Activated T-helper 1 cell treated with anti-CD3 and anti-CD28 coated beads, Interleukin-12 subunit alpha, Interleukin-12 subunit beta, Interleukin-2, Interleukin-4 antibody, amounts not matched to agents 30 ng/mL and 10 ng/mL and 1 ng/mL, durations not matched to agents 14 hours and 24 hours and 36 hours (primary cell): ENCODE data around the gene SMIM21. TPM values are rescaled to one million over a fixed set of nuclear protein-coding genes. Genes with fewer than 3 reads are reported as not detected.
A peak's percentile ranks its signal among the peaks of the same experiment; 100 is the strongest.

Experiments used
- DNase-seq: peaks from one replicate; pipeline ENCODE4 v3.0.0; 2021; ENCODE audit warnings: low spot score
- H3K27ac Mint-ChIP-seq: one replicate; pipeline ENCODE4 v1.8.0; 2021; ENCODE audit warnings: mild to moderate bottlenecking, mixed read lengths
- H3K27me3 Mint-ChIP-seq: one replicate; pipeline ENCODE4 v1.8.0; 2022; ENCODE audit warnings: mild to moderate bottlenecking, moderate library complexity, mixed read lengths; ENCODE audit not compliant: insufficient read depth
- H3K36me3 Mint-ChIP-seq: one replicate; pipeline ENCODE4 v1.8.0; 2021; ENCODE audit warnings: low read depth, mixed read lengths
- H3K4me1 Mint-ChIP-seq: one replicate; pipeline ENCODE4 v1.8.0; 2021; ENCODE audit warnings: low read depth, mixed read lengths
- H3K4me3 Mint-ChIP-seq: one replicate; pipeline ENCODE4 v1.8.0; 2021; ENCODE audit warnings: mild to moderate bottlenecking, moderate library complexity, mixed read lengths
- H3K9me3 Mint-ChIP-seq: one replicate; pipeline ENCODE4 v1.8.0; 2021; ENCODE audit warnings: mixed read lengths
- intact Hi-C: fragments of 100-400 bp; cut with micrococcal nuclease; formaldehyde crosslinking; loops from one replicate; pipeline ENCODE4 v1.15.1; 2024
- total RNA-seq: library from RNA; stranded (reverse); gene quantifications from 2 replicates; pipeline ENCODE4 v1.2.3, GENCODE V29; 2022

The SMIM21 gene
- not detected in 2 replicates for total RNA-seq

DNA sequence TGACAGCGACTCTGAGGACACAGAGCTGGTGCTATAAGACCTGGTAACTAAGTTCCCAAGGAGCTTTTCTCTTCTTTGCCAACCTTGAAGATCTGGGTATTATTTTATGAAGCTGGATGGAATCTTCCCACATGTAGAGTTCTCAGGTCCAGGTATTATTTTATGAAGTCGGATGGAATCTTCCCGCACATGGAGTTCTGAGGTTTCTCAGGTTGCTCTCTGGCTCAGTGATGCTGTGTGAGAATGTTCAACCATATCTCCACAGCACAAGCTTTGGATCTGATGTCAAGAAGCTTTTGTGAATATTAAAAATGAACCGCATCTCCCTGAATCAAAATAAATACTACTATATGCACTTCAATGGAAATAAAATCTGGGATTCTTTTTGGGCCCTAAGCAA, at the start of gene SMIM21:
Gene SMIM21 (minus strand): TSS at position 101 of the 400 bp plus-strand sequence. CDS start 140 bp downstream, outside the sequence.
- Mint-ChIP-seq H3K9me3 (no peaks in the 10 kb centered on the region), H3K4me1 (no peaks in the 10 kb centered on the region), H3K4me3 (no peak within 1 kb of the TSS), H3K36me3 (no peaks in the 10 kb centered on the region), H3K27ac (no peak within 1 kb of the TSS), H3K27me3 (peaks cover 8% of the 10 kb centered on the region)
- DNase-seq = no peak
- intact Hi-C loops = no loop called here

DNA sequence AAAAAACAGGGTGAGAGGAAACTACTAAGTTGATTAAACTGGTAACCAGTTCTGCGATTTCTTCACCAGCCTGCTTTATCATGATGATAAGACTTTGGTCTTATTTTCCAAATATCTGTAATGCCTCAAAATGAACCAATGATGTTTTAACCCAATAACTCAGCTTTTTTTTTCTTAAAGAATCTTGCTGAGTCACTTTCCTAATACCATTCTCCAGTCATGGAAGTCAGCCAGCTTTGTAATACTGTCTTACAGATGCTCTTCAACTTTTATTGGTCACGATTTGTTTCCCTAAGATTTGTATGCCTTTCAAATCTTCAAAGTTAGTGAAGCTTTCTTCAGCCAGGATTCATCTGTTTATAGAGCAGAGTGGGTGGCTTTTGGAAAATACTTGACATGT, 47.7 kb upstream of the SMIM21 start:
- no peak overlapping the region for H3K27ac Mint-ChIP-seq
- DNase-seq = no peak
- H3K4me3 Mint-ChIP-seq = no peak overlapping the region
- intact Hi-C loops = loop anchor here (5.0 to 10.0 kb wide), 2 partner anchors 310 to 578 kb away; no protein-coding TSS in a partner anchor
- H3K4me1 Mint-ChIP-seq = no peaks in the 10 kb centered on the region
- peaks cover 7% of the 10 kb centered on the region for H3K27me3 Mint-ChIP-seq
- no peaks in the 10 kb centered on the region for H3K9me3 Mint-ChIP-seq
- H3K36me3 Mint-ChIP-seq = no peaks in the 10 kb centered on the region

DNA sequence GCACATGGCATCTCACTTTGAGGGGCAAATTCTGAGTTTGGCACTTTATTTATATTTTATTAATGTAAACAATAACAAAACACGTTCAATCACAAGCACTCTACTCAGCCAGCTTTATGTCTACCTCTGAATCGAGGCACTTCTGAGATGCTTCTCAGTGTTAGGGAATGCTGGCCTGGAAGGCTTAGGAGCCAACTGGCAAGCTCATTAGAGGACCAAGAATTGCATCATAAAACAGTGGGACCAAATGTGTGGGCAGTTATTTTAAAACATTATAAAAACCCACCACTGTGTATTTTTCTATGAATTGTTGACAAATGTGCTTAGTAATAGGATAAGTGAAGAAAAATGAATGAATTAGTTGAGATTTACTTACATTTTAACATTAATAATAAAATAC, 46.8 kb upstream of the SMIM21 start:
- DNase-seq = no peak
- intact Hi-C loops = loop anchor here (10.0 kb wide), 1 partner anchor 310 kb away; no protein-coding TSS in a partner anchor
- peaks cover 9% of the 10 kb centered on the region for H3K27me3 Mint-ChIP-seq
- no peak overlapping the region for H3K27ac Mint-ChIP-seq
- H3K36me3 Mint-ChIP-seq = no peaks in the 10 kb centered on the region
- H3K9me3 Mint-ChIP-seq = no peaks in the 10 kb centered on the region
- H3K4me3 Mint-ChIP-seq = no peak overlapping the region
- H3K4me1 Mint-ChIP-seq = no peaks in the 10 kb centered on the region

DNA sequence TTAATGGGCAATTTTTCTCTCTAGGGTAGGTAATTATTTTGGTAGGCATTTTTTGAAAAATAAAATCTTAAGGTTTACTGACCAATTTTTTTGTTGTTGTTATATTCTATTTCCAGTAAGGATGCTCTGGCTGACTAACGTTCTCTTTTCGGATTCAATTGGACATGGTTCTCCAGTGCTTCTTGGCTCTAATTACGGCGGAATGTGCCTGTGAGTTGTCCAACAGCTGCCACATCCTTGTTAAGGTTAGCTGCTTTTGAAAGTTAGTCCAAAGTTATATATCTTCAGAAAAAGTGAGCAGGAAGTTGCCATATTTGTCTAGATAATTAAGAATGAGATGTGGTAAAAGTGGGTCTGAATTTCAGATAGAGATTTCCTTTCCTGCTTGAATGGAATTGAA, 45.8 kb upstream of the SMIM21 start:
- no peaks in the 10 kb centered on the region for H3K9me3 Mint-ChIP-seq
- peaks cover 6% of the 10 kb centered on the region for H3K27me3 Mint-ChIP-seq

DNA sequence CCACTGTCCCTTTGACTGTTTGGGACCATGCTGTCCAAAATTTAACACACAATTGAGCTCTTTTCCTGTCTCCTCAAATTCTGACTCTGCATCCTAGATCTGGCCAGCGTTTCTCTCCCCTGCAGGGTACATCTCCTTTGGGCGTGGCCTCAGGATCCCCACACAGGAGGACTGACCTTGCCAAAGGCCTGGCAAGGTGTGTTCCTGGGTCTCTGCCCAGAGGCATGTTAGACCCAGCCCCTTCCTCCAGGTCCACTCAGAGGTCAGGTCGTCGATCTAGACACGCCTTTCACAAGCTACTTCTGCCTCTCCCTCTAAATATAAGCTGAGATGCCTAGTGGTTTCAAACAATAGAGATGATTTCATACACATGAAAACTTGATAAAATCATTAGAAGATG, 45.4 kb upstream of the SMIM21 start:
- Mint-ChIP-seq H3K4me3 (no peak overlapping the region), H3K9me3 (no peaks in the 10 kb centered on the region), H3K27me3 (peaks cover 6% of the 10 kb centered on the region), H3K27ac (no peak overlapping the region), H3K4me1 (no peaks in the 10 kb centered on the region), H3K36me3 (no peaks in the 10 kb centered on the region)
- intact Hi-C loops = loop anchor here (10.0 kb wide), 1 partner anchor 308 kb away; no protein-coding TSS in a partner anchor
- no peak for DNase-seq

More for the DNA sequence above, 45.8 kb upstream of the SMIM21 start:
- Mint-ChIP-seq H3K4me1 (no peaks in the 10 kb centered on the region), H3K36me3 (no peaks in the 10 kb centered on the region), H3K4me3 (no peak overlapping the region), H3K27ac (no peak overlapping the region)
- intact Hi-C loops = loop anchor here (10.0 kb wide), 1 partner anchor 309 kb away; no protein-coding TSS in a partner anchor
- DNase-seq = no peak

DNA sequence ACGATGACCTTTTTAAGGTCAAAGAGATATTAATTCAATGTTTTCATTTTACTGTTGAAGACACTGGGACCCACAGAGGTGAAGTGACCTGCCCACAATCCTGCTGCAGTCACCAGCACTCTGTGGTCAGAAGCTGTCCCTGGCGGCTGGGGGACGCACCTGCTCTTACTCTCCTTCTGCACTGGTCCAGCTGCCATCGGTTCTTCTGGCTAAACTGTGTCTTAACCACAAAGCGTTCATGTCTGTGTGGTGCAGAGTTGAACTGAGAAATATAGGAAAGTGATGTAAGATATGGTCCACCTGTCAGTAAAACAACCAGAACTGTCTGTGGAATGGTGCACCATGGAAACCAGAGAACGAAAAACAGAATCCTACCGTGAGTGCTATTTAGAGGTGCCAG, 44.9 kb upstream of the SMIM21 start:
- Mint-ChIP-seq H3K4me1 (no peaks in the 10 kb centered on the region), H3K27me3 (peaks cover 4% of the 10 kb centered on the region), H3K4me3 (no peak overlapping the region), H3K36me3 (no peaks in the 10 kb centered on the region), H3K27ac (no peak overlapping the region), H3K9me3 (no peaks in the 10 kb centered on the region)
- intact Hi-C loops = loop anchor here (10.0 kb wide), 1 partner anchor 308 kb away; no protein-coding TSS in a partner anchor
- no peak for DNase-seq

DNA sequence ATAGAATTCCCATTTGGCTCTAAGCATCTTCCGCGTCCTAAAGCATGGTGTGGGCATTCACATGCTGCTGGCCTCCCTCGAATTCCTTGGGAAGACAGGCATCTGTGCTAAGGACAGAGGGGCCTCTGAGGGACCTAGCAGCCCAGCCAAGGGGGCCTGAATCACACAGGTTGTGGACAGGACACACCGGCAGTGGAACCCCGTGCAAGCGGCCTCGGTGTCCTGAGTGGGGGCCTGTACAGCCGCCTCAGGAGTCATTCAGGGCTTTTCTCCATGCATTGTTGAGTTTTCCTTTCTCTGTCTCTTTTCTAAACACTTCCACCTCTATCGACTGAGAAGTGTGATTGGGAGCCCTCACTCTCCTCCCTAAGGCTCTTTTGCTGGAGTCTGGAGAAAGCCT, 44.3 kb upstream of the SMIM21 start:
- Mint-ChIP-seq H3K27ac (no peak overlapping the region), H3K36me3 (no peaks in the 10 kb centered on the region), H3K4me1 (no peaks in the 10 kb centered on the region), H3K27me3 (peaks cover 4% of the 10 kb centered on the region), H3K4me3 (no peak overlapping the region), H3K9me3 (no peaks in the 10 kb centered on the region)
- DNase-seq = no peak
- intact Hi-C loops = loop anchor here (10.0 kb wide), 1 partner anchor 307 kb away; no protein-coding TSS in a partner anchor

DNA sequence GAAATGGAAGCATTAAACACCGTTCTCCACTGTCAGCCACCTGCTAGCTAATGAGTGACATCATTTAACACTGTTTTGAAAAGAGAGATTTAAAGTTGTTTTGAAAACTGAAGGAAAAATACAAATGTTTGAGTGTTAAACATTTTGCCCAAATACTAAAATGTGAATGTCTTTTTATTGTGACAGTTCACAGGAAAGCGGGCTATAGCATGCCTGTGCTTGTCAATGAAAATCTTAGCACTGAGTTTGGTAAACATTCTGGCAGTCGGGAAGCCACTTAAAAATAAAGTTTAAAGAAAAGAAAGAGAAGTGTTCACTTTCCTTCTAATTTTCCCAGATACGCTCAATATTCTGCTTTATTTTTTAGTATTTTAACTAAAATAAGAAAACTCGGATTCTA, 40.3 kb upstream of the SMIM21 start:
- intact Hi-C loops = no loop called here
- no peak overlapping the region for H3K4me3 Mint-ChIP-seq
- H3K9me3 Mint-ChIP-seq = no peaks in the 10 kb centered on the region
- H3K27me3 Mint-ChIP-seq = peaks cover 2% of the 10 kb centered on the region
- H3K27ac Mint-ChIP-seq = no peak overlapping the region
- no peaks in the 10 kb centered on the region for H3K36me3 Mint-ChIP-seq
- no peaks in the 10 kb centered on the region for H3K4me1 Mint-ChIP-seq
- DNase-seq = no peak

DNA sequence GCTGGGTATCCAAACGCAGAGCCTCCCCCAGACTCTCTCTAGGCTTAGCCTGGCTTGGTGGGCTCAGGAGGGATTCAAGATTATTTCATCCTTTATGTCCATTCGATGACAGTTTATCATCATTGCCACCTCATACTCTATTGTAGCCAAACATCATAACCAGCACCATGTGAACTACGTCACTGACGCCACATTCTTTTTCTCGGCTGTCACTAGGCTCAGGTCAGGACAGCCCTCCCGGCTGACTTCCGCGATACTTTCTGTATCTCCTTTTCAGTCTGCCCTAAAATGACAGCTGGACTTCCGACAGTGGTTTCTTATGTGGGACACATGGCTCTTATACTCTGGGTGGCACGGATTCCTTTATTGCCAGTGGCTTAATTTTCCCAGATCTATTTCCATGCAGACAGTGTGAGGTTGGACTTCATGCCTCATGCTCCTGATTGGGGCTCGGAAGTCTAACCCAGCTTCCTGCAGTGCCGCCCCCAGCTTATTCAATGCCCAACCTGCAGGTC, 39.8 kb upstream of the SMIM21 start:
- Mint-ChIP-seq H3K27ac (no peak overlapping the region), H3K27me3 (peaks cover 2% of the 10 kb centered on the region), H3K4me3 (no peak overlapping the region), H3K4me1 (no peaks in the 10 kb centered on the region), H3K9me3 (no peaks in the 10 kb centered on the region), H3K36me3 (no peaks in the 10 kb centered on the region)
- intact Hi-C loops = no loop called here
- no peak for DNase-seq

DNA sequence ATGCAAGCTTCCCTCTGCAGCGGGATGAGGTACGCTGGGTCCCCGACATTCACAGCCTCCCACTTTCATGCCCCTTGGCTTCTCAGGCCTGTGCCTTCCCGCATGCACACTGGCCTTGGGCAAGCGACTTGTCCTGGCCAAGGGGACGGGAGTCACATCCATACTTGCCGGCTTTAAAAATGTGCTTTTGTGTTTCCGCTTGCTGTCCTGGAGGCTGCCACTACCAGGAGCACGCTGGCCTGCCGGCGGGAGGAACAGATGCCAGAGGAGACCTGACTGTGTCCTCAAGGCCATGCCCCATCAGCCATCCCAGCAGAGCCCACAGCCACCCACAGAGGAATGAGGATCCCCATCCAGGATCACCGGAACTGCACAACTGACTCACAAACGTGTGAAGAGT, 36.9 kb upstream of the SMIM21 start:
- peaks cover 7% of the 10 kb centered on the region for H3K27me3 Mint-ChIP-seq
- H3K9me3 Mint-ChIP-seq = no peaks in the 10 kb centered on the region
- no peaks in the 10 kb centered on the region for H3K36me3 Mint-ChIP-seq
- no peaks in the 10 kb centered on the region for H3K4me1 Mint-ChIP-seq
- H3K27ac Mint-ChIP-seq = no peak overlapping the region
- DNase-seq = no peak
- H3K4me3 Mint-ChIP-seq = no peak overlapping the region
- intact Hi-C loops = no loop called here

DNA sequence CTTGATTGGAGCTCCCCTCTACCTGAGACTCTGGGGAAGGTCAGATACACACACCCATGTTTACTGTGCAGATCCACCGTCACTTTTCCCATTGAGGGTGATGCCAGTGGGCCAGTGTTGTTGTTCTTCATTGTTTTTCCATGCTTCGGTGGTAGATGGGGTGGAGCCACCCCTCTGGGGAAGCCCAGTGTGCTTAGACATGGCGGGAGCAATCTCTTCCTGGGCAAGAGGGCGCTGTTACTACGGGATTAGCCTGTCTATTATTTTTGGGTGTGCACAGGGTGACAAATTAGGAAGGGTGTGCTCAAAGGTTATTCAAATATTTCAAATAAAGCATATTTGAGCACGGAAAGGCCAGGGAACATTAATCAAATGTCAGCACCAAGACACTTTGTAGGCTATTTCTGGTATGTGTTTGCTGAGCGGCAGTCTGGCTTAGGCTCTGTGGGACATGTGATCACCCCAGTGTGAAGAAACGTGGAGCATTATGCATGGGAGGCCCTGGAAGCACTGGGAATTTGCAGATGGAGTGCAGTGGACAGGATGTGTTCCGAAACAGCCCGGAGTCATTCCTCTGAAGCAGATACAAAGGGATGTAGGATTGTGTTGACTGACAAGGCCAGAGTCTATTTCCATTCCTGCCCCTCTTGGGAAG, 34.8 kb upstream of the SMIM21 start:
- Mint-ChIP-seq H3K36me3 (no peaks in the 10 kb centered on the region), H3K4me3 (no peak overlapping the region), H3K9me3 (peaks cover 6% of the 10 kb centered on the region), H3K27me3 (peaks cover 12% of the 10 kb centered on the region), H3K27ac (no peak overlapping the region), H3K4me1 (no peaks in the 10 kb centered on the region)
- no peak for DNase-seq
- intact Hi-C loops = no loop called here

DNA sequence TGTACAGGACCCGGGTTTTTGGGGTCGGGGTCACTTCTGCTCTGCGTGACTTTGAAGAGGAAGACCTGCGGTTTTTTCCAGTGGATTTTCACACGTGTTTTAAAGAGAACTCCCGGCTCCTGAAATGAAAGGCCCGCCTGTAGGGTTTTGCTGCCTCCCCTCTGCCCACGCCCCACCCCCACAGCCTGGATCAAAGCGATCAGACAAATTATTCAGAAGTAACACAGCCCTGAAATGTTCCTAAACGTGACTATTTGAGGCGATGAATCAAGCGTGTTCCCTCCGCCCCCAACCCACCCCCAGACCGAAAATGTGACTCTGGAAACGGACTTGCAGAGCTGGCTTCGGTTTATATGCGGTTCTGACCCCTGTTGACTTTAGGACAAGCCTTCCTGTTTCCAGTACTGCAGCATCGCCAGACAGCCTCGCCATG, 28.7 kb upstream of the SMIM21 start:
- intact Hi-C loops = no loop called here
- Mint-ChIP-seq H3K4me3 (no peak overlapping the region), H3K36me3 (no peaks in the 10 kb centered on the region), H3K9me3 (peaks cover 6% of the 10 kb centered on the region), H3K27me3 (peaks cover 45% of the 10 kb centered on the region), H3K4me1 (no peaks in the 10 kb centered on the region), H3K27ac (no peak overlapping the region)
- DNase-seq = no peak

DNA sequence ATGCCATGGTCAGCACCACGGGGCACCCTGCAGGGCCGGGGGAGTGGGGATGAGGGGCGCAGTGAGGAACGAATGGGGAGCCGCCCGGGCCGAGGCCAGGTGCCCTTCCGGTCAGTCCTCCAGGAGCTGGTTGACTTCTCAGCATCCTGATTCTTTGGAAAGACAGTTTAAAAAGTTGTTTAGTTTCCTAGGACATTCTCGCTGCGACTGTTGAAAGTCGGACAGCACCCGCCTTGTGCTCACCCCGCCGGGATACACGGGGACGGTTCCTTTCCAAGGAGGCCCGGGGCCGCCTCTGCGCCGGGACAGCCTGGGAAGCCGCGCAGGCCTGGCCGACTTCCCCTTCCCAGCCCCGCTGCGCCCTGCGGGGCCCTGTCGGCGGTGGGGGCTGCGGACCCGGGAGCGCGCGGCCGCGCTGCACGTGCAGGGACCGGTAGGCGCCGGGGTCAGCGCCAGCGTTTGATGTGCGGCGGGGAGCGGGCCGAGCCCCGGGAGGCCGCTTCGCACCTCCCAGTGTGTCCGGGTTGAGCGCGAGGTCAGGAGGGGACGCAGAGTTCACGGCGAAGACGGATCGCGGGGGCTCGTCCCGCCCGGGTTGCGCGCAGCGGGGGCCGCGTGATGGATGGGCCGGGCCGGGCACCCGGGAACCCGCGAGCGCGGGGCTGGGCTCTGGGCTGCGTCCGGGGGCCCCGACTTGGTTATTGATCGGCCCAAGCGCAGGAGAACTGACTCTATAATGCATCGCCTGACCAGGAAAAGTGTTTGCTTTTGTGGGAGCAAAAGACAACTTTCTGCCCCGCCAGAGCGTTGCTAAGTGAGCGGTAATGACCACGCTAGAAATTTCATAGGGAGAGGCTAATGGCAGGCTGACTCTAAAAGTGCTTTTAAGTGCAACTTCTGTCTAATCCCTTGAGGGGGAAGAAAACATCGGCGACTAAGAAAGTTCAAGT, 28.0 kb upstream of the SMIM21 start:
- intact Hi-C loops = no loop called here
- H3K36me3 Mint-ChIP-seq = no peaks in the 10 kb centered on the region
- no peaks in the 10 kb centered on the region for H3K4me1 Mint-ChIP-seq
- H3K9me3 Mint-ChIP-seq = peaks cover 6% of the 10 kb centered on the region
- peaks cover 45% of the 10 kb centered on the region for H3K27me3 Mint-ChIP-seq
- DNase-seq = no peak
- H3K27ac Mint-ChIP-seq = no peak overlapping the region
- H3K4me3 Mint-ChIP-seq = peak overlapping the region; percentile 53
